Measurements from ENCODE around the gene UNC45A. TPM values are rescaled to one million over a fixed set of nuclear protein-coding genes. Genes with fewer than 3 reads are reported as not detected.

The UNC45A gene
- total and polyA plus RNA-seq, 7 donors = 28.8 to 63.5 (median 50.4) TPM

- no peaks in the 10 kb centered on the region for H3K9me3 ChIP-seq
- peak; percentile 99 for DNase-seq
- H3K36me3 ChIP-seq = peaks cover 7 to 40% (median 25%) of the 10 kb centered on the region in 4 donors
- H3K4me3 ChIP-seq = peak within 1 kb of the TSS; percentile 81 to 93 (median 88)
- peak within 1 kb of the TSS; percentile 95 to 99 (median 96) for H3K27ac ChIP-seq
- intact Hi-C loops (cut with DNase I) = loop anchor here (2.0 to 5.0 kb wide), 2 partner anchors 96 to 317 kb away; no protein-coding TSS in a partner anchor
- 1 to 2% methylated on average over 69 of the region's 69 CpGs for WGBS, 2 donors
- TF ChIP-seq EP300 (IDR thresholded peaks at IDR 0.05) (no peak), CTCF (IDR thresholded peaks at IDR 0.05) (no peak), POLR2A (IDR thresholded peaks at IDR 0.05) (peak; percentile 17 to 36), POLR2AphosphoS5 (IDR thresholded peaks at IDR 0.05) (peak; percentile 63 to 87 (median 85))
- no peaks in the 10 kb centered on the region for H3K27me3 ChIP-seq
- peaks cover 0 to 48% (median 41%) of the 10 kb centered on the region in 4 donors for H3K4me1 ChIP-seq
These were observed 19.9 kb downstream of the UNC45A start, which contains the start of gene RCCD1 for GRCh38 chr15:90954712-90955623. Gene RCCD1 (plus strand): TSS chr15:90954884. CDS start chr15:90956735, 1,851 bp downstream.

GRCh38 chr15:90955624-90956273 is 20.7 kb downstream of the UNC45A start:
- Histone ChIP-seq H3K27ac (peak overlapping the region in 2 of 4 donors; percentile 81 to 95), H3K36me3 (peaks cover 7 to 32% (median 23%) of the 10 kb centered on the region in 4 donors), H3K4me1 (peaks cover 0 to 55% (median 49%) of the 10 kb centered on the region in 4 donors), H3K27me3 (no peaks in the 10 kb centered on the region), H3K9me3 (no peaks in the 10 kb centered on the region), H3K4me3 (peak overlapping the region in 3 of 4 donors; percentile 87 to 93 (median 90))
- WGBS, 2 donors = 18 to 63% methylated on average over 20 of the region's 20 CpGs
- TF ChIP-seq CTCF (IDR thresholded peaks at IDR 0.05) = no peak
- no peak for TF ChIP-seq POLR2AphosphoS5 (IDR thresholded peaks at IDR 0.05)
- TF ChIP-seq EP300 (IDR thresholded peaks at IDR 0.05) = no peak
- TF ChIP-seq POLR2A (IDR thresholded peaks at IDR 0.05) = no peak
- intact Hi-C loops (cut with DNase I) = loop anchor here (2.0 to 5.0 kb wide), 3 partner anchors 39 to 317 kb away; partner anchors contain the start of gene PRC1
- no peak for DNase-seq

GRCh38 chr15:90956274-90957030 is 21.4 kb downstream of the UNC45A start:
- H3K36me3 ChIP-seq = peaks cover 8 to 31% (median 23%) of the 10 kb centered on the region in 4 donors
- H3K9me3 ChIP-seq = no peaks in the 10 kb centered on the region
- peak overlapping the region; percentile 78 to 86 (median 81) for H3K27ac ChIP-seq
- peak overlapping the region; percentile 50 to 77 (median 62) for H3K4me3 ChIP-seq
- WGBS, 2 donors = 6 to 18% methylated on average over 56 of the region's 56 CpGs
- TF ChIP-seq POLR2A (IDR thresholded peaks at IDR 0.05) (no peak), POLR2AphosphoS5 (IDR thresholded peaks at IDR 0.05) (peak in 1 of 4 donors; percentile 21), EP300 (IDR thresholded peaks at IDR 0.05) (no peak), CTCF (IDR thresholded peaks at IDR 0.05) (peak; percentile 71 to 99 (median 82))
- peaks cover 0 to 56% (median 49%) of the 10 kb centered on the region in 4 donors for H3K4me1 ChIP-seq
- H3K27me3 ChIP-seq = no peaks in the 10 kb centered on the region
- intact Hi-C loops (cut with DNase I) = loop anchor here (2.0 to 5.0 kb wide), 2 partner anchors 38 to 316 kb away; partner anchors contain the start of gene PRC1
- peak; percentile 87 for DNase-seq
